ENCODE results near the gene BBS7.

The BBS7 gene

DNA sequence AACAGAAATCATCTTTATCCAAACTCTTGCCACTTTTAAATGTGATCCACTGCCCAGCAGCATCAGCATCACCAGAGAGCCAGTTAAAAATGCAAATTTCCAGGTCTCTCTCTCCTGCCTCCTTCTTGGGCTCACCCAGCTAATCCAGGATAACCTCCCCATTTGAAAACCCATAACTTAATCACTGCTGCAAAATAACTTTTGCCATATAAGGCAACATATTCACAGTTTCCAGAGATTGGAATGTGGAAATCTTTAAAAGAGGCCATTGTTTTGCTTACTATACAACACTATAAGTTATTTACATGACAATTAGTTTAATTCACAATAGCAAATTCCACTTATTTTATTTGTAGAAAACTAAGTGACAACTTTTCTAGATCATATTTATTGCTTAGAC, 74.0 kb downstream of the BBS7 start:
- Mint-ChIP-seq H3K27ac (peak overlapping the region in 2 of 3 experiments; percentile 34 to 67), H3K4me3 (no peak overlapping the region), H3K9me3 (no peaks in the 10 kb centered on the region), H3K36me3 (ENCODE audit: low read depth) (no peaks in the 10 kb centered on the region), H3K27me3 (ENCODE audit: low read depth) (no peaks in the 10 kb centered on the region), H3K4me1 (peaks cover 32% of the 10 kb centered on the region)
- TF ChIP-seq, protein P1, sequence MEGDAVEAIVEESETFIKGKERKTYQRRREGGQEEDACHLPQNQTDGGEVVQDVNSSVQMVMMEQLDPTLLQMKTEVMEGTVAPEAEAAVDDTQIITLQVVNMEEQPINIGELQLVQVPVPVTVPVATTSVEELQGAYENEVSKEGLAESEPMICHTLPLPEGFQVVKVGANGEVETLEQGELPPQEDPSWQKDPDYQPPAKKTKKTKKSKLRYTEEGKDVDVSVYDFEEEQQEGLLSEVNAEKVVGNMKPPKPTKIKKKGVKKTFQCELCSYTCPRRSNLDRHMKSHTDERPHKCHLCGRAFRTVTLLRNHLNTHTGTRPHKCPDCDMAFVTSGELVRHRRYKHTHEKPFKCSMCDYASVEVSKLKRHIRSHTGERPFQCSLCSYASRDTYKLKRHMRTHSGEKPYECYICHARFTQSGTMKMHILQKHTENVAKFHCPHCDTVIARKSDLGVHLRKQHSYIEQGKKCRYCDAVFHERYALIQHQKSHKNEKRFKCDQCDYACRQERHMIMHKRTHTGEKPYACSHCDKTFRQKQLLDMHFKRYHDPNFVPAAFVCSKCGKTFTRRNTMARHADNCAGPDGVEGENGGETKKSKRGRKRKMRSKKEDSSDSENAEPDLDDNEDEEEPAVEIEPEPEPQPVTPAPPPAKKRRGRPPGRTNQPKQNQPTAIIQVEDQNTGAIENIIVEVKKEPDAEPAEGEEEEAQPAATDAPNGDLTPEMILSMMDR (IDR thresholded peaks at IDR 0.05; ENCODE audit: unreplicated experiment in 3 of 3), result no peak

DNA sequence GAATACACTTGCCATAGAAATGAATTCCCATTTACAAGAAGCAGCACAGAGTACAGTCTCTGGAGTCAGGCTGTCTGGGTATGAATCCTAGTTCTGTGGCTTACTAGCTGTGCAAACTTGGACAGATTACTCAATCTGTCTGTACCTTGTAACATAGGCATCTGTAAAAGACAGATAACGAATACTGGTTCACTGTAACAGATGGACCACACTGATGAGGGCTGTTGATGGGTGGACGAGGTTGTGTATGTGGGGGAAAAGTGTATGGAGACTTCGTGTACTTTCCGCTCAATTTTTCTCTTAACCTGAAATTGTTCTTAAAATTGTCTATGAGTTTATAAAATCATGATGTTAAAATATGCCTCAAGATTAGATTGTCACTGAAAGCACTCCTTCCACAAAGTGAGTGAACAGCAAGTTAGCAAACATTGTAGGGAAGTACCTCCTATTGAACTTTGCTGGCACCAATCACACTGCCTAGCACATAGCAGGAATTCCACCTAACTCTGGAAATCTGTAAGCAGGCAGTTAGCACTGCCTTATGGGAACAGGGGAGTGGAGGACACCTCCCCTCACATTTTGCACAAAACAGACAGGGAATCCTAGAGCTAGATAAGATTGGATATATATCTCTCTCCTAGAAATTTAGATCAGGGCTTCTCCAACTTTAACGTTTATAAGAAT, 75.6 kb downstream of the BBS7 start:
- Mint-ChIP-seq H3K4me1 (peaks cover 36% of the 10 kb centered on the region), H3K9me3 (no peaks in the 10 kb centered on the region), H3K4me3 (no peak overlapping the region), H3K27me3 (ENCODE audit: low read depth) (no peaks in the 10 kb centered on the region), H3K36me3 (ENCODE audit: low read depth) (no peaks in the 10 kb centered on the region), H3K27ac (peak overlapping the region in 2 of 3 experiments; percentile 34 to 83)
- TF ChIP-seq, protein P1 (IDR thresholded peaks at IDR 0.05; ENCODE audit: unreplicated experiment in 3 of 3), result no peak

GRCh38 chr4:121792966-121793365, 77.3 kb downstream of the BBS7 start:
- Mint-ChIP-seq H3K4me1 (peaks cover 50% of the 10 kb centered on the region), H3K27me3 (ENCODE audit: low read depth) (no peaks in the 10 kb centered on the region)

DNA sequence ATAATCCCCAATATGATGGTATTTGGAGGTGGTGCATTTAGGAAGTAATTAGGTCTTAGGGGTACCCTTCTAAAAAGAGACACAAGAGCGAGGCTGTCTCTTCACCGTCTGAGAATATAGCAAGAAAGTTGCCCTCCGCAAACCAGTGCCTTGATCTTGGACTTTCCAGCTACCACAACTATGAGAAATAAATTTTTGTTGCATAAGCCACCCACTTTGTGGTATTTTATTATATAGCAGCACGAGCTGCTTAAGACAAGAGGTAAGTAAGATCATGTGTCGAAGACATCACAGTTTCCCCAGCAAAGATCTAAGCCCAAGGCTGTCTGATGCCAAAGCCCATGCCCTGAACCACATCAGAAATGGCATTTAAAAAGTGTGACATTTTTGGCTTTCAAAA, 78.8 kb downstream of the BBS7 start:
- no peaks in the 10 kb centered on the region for H3K9me3 Mint-ChIP-seq
- no peak overlapping the region for H3K27ac Mint-ChIP-seq
- TF ChIP-seq, protein P1 (IDR thresholded peaks at IDR 0.05; ENCODE audit: unreplicated experiment in 3 of 3), result no peak
- peaks cover 56% of the 10 kb centered on the region for H3K4me1 Mint-ChIP-seq
- no peaks in the 10 kb centered on the region for H3K36me3 Mint-ChIP-seq (ENCODE audit: low read depth)
- no peaks in the 10 kb centered on the region for H3K27me3 Mint-ChIP-seq (ENCODE audit: low read depth)
- H3K4me3 Mint-ChIP-seq, result no peak overlapping the region

More at GRCh38 chr4:121792966-121793365, 77.3 kb downstream of the BBS7 start:
- Mint-ChIP-seq H3K36me3 (ENCODE audit: low read depth) (no peaks in the 10 kb centered on the region), H3K27ac (no peak overlapping the region), H3K4me3 (no peak overlapping the region), H3K9me3 (no peaks in the 10 kb centered on the region)
- TF ChIP-seq, protein P1 (IDR thresholded peaks at IDR 0.05; ENCODE audit: unreplicated experiment in 3 of 3), result no peak

- Mint-ChIP-seq H3K4me1 (peaks cover 51% of the 10 kb centered on the region), H3K27ac (peak overlapping the region in 1 of 3 experiments; percentile 93), H3K27me3 (ENCODE audit: low read depth) (no peaks in the 10 kb centered on the region), H3K4me3 (no peak overlapping the region), H3K36me3 (ENCODE audit: low read depth) (no peaks in the 10 kb centered on the region), H3K9me3 (no peaks in the 10 kb centered on the region)
- TF ChIP-seq, protein P1 (IDR thresholded peaks at IDR 0.05; ENCODE audit: unreplicated experiment in 3 of 3), result no peak
These were observed 79.3 kb downstream of the BBS7 start for GRCh38 chr4:121790976-121791375.
